Measurements from ENCODE around the gene ZP3. TPM values are rescaled to one million over a fixed set of nuclear protein-coding genes. Genes with fewer than 3 reads are reported as not detected.
"Not testable (repeated sequence)": the region's sequence is repeated elsewhere in the genome, so short reads cannot be mapped to it uniquely, and the experiment has no call there.

ZP3 gene
- total RNA-seq, 1 experiment from 2014 or later = 14.2 TPM

- Histone ChIP-seq H3K4me2 (peak within 1 kb of the TSS; percentile 24; the same call in 1 of the 2 replicates), H3K9me2 (ENCODE audit: insufficient read depth) (no peaks in the 10 kb centered on the region), H4K20me1 (ENCODE audit: insufficient read depth) (no peaks in the 10 kb centered on the region), H3K9me3 (ENCODE audit: insufficient read depth, low read depth) (no peaks in the 10 kb centered on the region), H3K36me3 (ENCODE audit: low read depth) (no peaks in the 10 kb centered on the region), H3K4me1 (replicated peaks; ENCODE audit: insufficient read depth) (peaks cover 4% of the 10 kb centered on the region; the same call in 1 of the 2 replicates), H3K27ac (no peak within 1 kb of the TSS), H3F3A (ENCODE audit: insufficient read depth, low read depth) (no peaks in the 10 kb centered on the region), H3K27me3 (ENCODE audit: insufficient read depth, low read depth) (no peaks in the 10 kb centered on the region), H3K79me2 (ENCODE audit: low read depth) (no peaks in the 10 kb centered on the region), H3K4me3 (no peak within 1 kb of the TSS), H2AFZ (no peak within 1 kb of the TSS)
- intact Hi-C loops (cut with micrococcal nuclease; ENCODE audit: unreplicated experiment) = no loop called here
- no TSS peak for BruUV-seq (replicated peaks)
- CTCF ChIA-PET = interaction anchor here (0.6 kb wide), 1 partner anchor 127 kb away, joined by 3 read pairs; no protein-coding TSS in a partner anchor
- TF ChIP-seq, protein P1, sequence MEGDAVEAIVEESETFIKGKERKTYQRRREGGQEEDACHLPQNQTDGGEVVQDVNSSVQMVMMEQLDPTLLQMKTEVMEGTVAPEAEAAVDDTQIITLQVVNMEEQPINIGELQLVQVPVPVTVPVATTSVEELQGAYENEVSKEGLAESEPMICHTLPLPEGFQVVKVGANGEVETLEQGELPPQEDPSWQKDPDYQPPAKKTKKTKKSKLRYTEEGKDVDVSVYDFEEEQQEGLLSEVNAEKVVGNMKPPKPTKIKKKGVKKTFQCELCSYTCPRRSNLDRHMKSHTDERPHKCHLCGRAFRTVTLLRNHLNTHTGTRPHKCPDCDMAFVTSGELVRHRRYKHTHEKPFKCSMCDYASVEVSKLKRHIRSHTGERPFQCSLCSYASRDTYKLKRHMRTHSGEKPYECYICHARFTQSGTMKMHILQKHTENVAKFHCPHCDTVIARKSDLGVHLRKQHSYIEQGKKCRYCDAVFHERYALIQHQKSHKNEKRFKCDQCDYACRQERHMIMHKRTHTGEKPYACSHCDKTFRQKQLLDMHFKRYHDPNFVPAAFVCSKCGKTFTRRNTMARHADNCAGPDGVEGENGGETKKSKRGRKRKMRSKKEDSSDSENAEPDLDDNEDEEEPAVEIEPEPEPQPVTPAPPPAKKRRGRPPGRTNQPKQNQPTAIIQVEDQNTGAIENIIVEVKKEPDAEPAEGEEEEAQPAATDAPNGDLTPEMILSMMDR (conservative IDR thresholded peaks at IDR 0.05) = no peak
- no peak for TF ChIP-seq EZH2 (IDR thresholded peaks at IDR 0.05; ENCODE audit: low read depth)
- DNase-seq = peak in 1 of 2 experiments; percentile 38
- POLR2A ChIA-PET (ENCODE audit: unreplicated experiment) = interaction anchor here (0.6 kb wide), 1 partner anchor 12 kb away, joined by 6 read pairs; no protein-coding TSS in a partner anchor
Measured at GRCh38 chr7:76409537-76409936, 15.2 kb upstream of the ZP3 start, which contains the start of gene SSC4D. Gene SSC4D, minus strand, starts transcription at chr7:76409697. Its CDS starts 5,258 bp downstream, at chr7:76404439.

GRCh38 chr7:76411626-76412025, 13.1 kb upstream of the ZP3 start:
- H2AFZ ChIP-seq = no peak overlapping the region
- H3K27me3 ChIP-seq (ENCODE audit: insufficient read depth, low read depth) = no peaks in the 10 kb centered on the region
- H3K4me3 ChIP-seq = no peak overlapping the region
- no peaks in the 10 kb centered on the region for H3F3A ChIP-seq (ENCODE audit: insufficient read depth, low read depth)
- no peak for DNase-seq
- no peaks in the 10 kb centered on the region for H3K9me3 ChIP-seq (ENCODE audit: insufficient read depth, low read depth)
- no TSS peak for BruUV-seq (replicated peaks)
- POLR2A ChIA-PET (ENCODE audit: unreplicated experiment) = interaction anchor here (0.6 kb wide), 1 partner anchor 17 kb away, joined by 3 read pairs; no protein-coding TSS in a partner anchor
- TF ChIP-seq, protein P1 (conservative IDR thresholded peaks at IDR 0.05) = no peak
- no peak for TF ChIP-seq EZH2 (IDR thresholded peaks at IDR 0.05; ENCODE audit: low read depth)
- no peaks in the 10 kb centered on the region for H3K9me2 ChIP-seq (ENCODE audit: insufficient read depth)
- no peaks in the 10 kb centered on the region for H3K36me3 ChIP-seq (ENCODE audit: low read depth)
- no peak overlapping the region for H3K27ac ChIP-seq
- CTCF ChIA-PET = no interaction called here
- intact Hi-C loops (cut with micrococcal nuclease; ENCODE audit: unreplicated experiment) = no loop called here
- H3K79me2 ChIP-seq (ENCODE audit: low read depth) = no peaks in the 10 kb centered on the region
- H3K4me2 ChIP-seq = no peak overlapping the region
- H3K4me1 ChIP-seq (replicated peaks; ENCODE audit: insufficient read depth) = peaks cover 4% of the 10 kb centered on the region; the same call in 1 of the 2 replicates
- H4K20me1 ChIP-seq (ENCODE audit: insufficient read depth) = no peaks in the 10 kb centered on the region

DNA sequence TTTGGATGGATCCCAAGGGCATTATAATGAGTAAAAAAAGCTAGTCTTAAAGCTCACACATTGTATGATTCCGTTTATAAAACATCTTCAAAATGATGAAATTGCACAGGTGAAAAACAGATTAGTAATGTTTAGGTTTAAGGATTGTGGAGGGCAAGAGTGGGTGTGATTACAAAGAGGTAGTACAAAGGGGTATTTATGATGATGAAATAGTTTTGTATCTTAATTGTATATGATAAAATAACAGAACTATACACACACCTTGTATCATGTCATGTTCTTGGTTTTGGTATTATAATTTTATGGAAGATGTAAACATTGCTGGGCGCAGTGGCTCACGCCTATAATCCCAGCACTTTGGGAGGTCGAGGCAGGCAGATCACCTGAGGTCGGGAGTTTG, 12.5 kb upstream of the ZP3 start:
- DNase-seq = no peak
- no peaks in the 10 kb centered on the region for H3K9me3 ChIP-seq (ENCODE audit: insufficient read depth, low read depth)
- no TSS peak for BruUV-seq (replicated peaks)
- no peaks in the 10 kb centered on the region for H4K20me1 ChIP-seq (ENCODE audit: insufficient read depth)
- H3K27me3 ChIP-seq (ENCODE audit: insufficient read depth, low read depth) = no peaks in the 10 kb centered on the region
- intact Hi-C loops (cut with micrococcal nuclease; ENCODE audit: unreplicated experiment) = no loop called here
- no peak overlapping the region for H2AFZ ChIP-seq
- H3K4me3 ChIP-seq = no peak overlapping the region
- H3K79me2 ChIP-seq (ENCODE audit: low read depth) = no peaks in the 10 kb centered on the region
- CTCF ChIA-PET = interaction anchor here (0.7 kb wide), 1 partner anchor 42 kb away, joined by 7 read pairs; no protein-coding TSS in a partner anchor
- H3F3A ChIP-seq (ENCODE audit: insufficient read depth, low read depth) = no peaks in the 10 kb centered on the region
- no peak overlapping the region for H3K27ac ChIP-seq
- H3K4me1 ChIP-seq (replicated peaks; ENCODE audit: insufficient read depth) = peaks cover 4% of the 10 kb centered on the region; the same call in 1 of the 2 replicates
- H3K36me3 ChIP-seq (ENCODE audit: low read depth) = no peaks in the 10 kb centered on the region
- no peak overlapping the region for H3K4me2 ChIP-seq
- H3K9me2 ChIP-seq (ENCODE audit: insufficient read depth) = no peaks in the 10 kb centered on the region
- POLR2A ChIA-PET (ENCODE audit: unreplicated experiment) = interaction anchor here (0.7 kb wide), 2 partner anchors 52 to 245 kb away, joined by 4 to 19 read pairs; no protein-coding TSS in a partner anchor
- no peak for TF ChIP-seq EZH2 (IDR thresholded peaks at IDR 0.05; ENCODE audit: low read depth)
- TF ChIP-seq, protein P1 (conservative IDR thresholded peaks at IDR 0.05) = no peak

GRCh38 chr7:76417654-76418310, 7.0 kb upstream of the ZP3 start:
- H4K20me1 ChIP-seq (ENCODE audit: insufficient read depth); DNase-seq; H3K4me3 ChIP-seq; intact Hi-C loops (cut with micrococcal nuclease; ENCODE audit: unreplicated experiment); H3K4me2 ChIP-seq; H3K36me3 ChIP-seq (ENCODE audit: low read depth); H2AFZ ChIP-seq; H3K9me2 ChIP-seq (ENCODE audit: insufficient read depth); BruUV-seq (replicated peaks); H3K27me3 ChIP-seq (ENCODE audit: insufficient read depth, low read depth); POLR2A ChIA-PET (ENCODE audit: unreplicated experiment); CTCF ChIA-PET; H3K9me3 ChIP-seq (ENCODE audit: insufficient read depth, low read depth); H3K79me2 ChIP-seq (ENCODE audit: low read depth); H3K27ac ChIP-seq: not testable (repeated sequence)
- H3F3A ChIP-seq (ENCODE audit: insufficient read depth, low read depth) = peaks cover 28% of the 10 kb centered on the region; the same call in 1 of the 2 replicates
- H3K4me1 ChIP-seq (replicated peaks; ENCODE audit: insufficient read depth) = peaks cover 20% of the 10 kb centered on the region

DNA sequence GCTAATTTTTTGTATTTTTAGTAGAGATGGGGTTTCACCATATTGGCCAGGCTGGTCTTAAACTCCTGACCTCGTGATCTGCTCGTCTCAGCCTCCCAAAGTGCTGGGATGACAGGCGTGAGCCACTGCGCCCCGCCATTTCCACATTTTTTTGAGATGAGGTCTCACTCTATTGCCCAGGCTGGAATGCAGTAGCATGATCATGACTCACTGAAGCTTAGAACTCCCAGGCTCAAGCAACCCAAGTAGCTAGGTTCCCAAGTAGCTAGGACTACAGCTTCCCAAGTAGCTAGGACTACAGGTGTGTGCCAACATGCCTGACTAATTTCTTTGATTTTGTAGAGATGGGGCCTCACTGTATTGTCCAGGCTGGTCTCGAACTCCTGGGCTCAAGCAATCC, 3.7 kb upstream of the ZP3 start:
- H2AFZ ChIP-seq; H3K4me2 ChIP-seq; H4K20me1 ChIP-seq (ENCODE audit: insufficient read depth); H3K36me3 ChIP-seq (ENCODE audit: low read depth); H3K27me3 ChIP-seq (ENCODE audit: insufficient read depth, low read depth); H3K9me2 ChIP-seq (ENCODE audit: insufficient read depth); H3K79me2 ChIP-seq (ENCODE audit: low read depth); BruUV-seq (replicated peaks); CTCF ChIA-PET; H3K9me3 ChIP-seq (ENCODE audit: insufficient read depth, low read depth); H3K4me3 ChIP-seq: not testable (repeated sequence)
- H3K27ac ChIP-seq = peak overlapping the region; percentile 57
- DNase-seq = peak; percentile 85 to 97
- POLR2A ChIA-PET (ENCODE audit: unreplicated experiment) = interaction anchor here (0.6 to 0.8 kb wide), 8 partner anchors 12 to 828 kb away, joined by 3 to 6 read pairs (median 4); partner anchors contain the start of genes SSC4D and YWHAG
- peaks cover 40% of the 10 kb centered on the region for H3K4me1 ChIP-seq (replicated peaks; ENCODE audit: insufficient read depth)
- peaks cover 47% of the 10 kb centered on the region for H3F3A ChIP-seq (ENCODE audit: insufficient read depth, low read depth)
- intact Hi-C loops (cut with micrococcal nuclease; ENCODE audit: unreplicated experiment) = loop anchor here (5.0 kb wide), 1 partner anchor 79 kb away; no protein-coding TSS in a partner anchor

All from PC-9 (cell line).